Fibroblast of villous mesenchyme (primary cell): Measurements from ENCODE around the gene TRPM8. TPM values are rescaled to one million over a fixed set of nuclear protein-coding genes. Genes with fewer than 3 reads are reported as not detected.
A peak's percentile ranks its signal among the peaks of the same experiment; 100 is the strongest.

Experiments
- DNase-seq: peaks from one replicate; pipeline ENCODE4 v3.0.0-alpha.2; 2010; ENCODE audit warnings: low read depth
- H3K4me3 ChIP-seq: 2 replicates; pipeline ENCODE4 v1.5.1; 2011; ENCODE audit warnings: low read depth, mild to moderate bottlenecking, low read length
- total RNA-seq: library from RNA; depleted of rRNA; stranded (reverse); fragments of >200 nt; gene quantifications from 2 replicates; pipeline ENCODE4 v1.2.3, GENCODE V29; 2012
- TF ChIP-seq, protein P1 (sequence below): IDR thresholded peaks from 2 replicates; pipeline ENCODE4 v1.5.1; 2012; ENCODE audit warnings: low read depth, mild to moderate bottlenecking, low read length; ENCODE audit not compliant: insufficient read depth

Gene TRPM8
- total RNA-seq, 1 donor: not detected

DNA sequence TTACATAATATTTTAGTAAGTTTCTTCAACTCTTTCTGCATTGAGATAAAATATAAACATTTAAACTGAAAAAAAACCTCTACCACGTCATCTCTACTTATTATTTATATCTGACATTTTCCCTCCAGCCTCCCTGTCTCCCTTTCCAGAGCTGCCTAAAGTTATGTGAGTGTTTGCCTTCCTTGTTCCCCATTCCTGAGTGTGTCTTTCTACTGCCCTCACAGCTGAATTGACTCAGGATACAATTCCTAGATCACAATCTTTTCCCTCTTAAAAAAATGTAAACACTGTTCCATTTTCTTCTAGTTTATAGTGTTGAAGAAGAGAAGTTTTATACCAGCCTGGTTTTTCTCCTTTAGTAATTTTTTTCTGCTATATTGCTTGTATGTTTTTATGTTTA, 5.3 kb downstream of the TRPM8 start:
- TF ChIP-seq, protein P1, sequence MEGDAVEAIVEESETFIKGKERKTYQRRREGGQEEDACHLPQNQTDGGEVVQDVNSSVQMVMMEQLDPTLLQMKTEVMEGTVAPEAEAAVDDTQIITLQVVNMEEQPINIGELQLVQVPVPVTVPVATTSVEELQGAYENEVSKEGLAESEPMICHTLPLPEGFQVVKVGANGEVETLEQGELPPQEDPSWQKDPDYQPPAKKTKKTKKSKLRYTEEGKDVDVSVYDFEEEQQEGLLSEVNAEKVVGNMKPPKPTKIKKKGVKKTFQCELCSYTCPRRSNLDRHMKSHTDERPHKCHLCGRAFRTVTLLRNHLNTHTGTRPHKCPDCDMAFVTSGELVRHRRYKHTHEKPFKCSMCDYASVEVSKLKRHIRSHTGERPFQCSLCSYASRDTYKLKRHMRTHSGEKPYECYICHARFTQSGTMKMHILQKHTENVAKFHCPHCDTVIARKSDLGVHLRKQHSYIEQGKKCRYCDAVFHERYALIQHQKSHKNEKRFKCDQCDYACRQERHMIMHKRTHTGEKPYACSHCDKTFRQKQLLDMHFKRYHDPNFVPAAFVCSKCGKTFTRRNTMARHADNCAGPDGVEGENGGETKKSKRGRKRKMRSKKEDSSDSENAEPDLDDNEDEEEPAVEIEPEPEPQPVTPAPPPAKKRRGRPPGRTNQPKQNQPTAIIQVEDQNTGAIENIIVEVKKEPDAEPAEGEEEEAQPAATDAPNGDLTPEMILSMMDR: no peak
- no peak overlapping the region for H3K4me3 ChIP-seq
- peak; percentile 49 for DNase-seq

DNA sequence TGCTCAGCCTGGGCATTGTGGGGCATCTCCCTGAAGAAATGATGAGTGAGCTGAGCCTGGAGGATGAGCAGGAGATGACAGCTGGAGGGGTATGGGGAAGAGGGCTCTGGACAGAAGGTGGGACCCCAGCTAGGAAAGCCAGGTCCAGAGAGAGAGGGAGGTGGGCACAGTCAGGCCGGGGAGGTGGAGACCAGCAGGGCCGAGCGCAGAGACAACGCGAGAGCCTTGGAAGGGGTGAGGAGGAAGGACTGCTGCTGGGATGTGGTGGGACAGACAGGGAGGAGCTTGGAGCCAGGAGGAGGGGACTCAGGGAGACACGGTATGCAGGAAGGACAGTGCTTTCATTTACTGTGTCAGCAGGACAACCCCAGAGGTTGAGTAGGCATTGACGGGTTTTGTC, 8.2 kb downstream of the TRPM8 start:
- no peak overlapping the region for H3K4me3 ChIP-seq
- TF ChIP-seq, protein P1: no peak
- DNase-seq: no peak

DNA sequence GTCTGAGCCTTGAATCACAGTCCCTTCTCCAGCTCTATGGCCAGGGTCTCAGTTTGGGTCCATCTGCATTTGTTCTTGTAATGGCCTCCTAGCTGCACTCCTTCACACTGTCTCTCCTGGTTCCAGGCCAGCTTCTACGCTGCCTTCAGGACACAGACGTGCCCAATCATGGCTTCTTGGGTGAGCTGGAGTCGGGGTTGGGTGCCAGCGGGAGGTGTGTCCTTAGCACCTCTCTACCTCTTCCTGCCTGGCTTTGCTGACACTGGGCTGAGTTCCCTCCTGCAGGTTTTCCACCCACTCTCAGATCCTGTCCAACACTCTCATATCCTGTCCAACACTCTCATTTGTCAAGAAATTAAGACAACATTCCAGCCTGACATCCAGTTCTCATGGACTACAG, 9.6 kb downstream of the TRPM8 start:
- TF ChIP-seq, protein P1: no peak
- H3K4me3 ChIP-seq: no peak overlapping the region
- no peak for DNase-seq

DNA sequence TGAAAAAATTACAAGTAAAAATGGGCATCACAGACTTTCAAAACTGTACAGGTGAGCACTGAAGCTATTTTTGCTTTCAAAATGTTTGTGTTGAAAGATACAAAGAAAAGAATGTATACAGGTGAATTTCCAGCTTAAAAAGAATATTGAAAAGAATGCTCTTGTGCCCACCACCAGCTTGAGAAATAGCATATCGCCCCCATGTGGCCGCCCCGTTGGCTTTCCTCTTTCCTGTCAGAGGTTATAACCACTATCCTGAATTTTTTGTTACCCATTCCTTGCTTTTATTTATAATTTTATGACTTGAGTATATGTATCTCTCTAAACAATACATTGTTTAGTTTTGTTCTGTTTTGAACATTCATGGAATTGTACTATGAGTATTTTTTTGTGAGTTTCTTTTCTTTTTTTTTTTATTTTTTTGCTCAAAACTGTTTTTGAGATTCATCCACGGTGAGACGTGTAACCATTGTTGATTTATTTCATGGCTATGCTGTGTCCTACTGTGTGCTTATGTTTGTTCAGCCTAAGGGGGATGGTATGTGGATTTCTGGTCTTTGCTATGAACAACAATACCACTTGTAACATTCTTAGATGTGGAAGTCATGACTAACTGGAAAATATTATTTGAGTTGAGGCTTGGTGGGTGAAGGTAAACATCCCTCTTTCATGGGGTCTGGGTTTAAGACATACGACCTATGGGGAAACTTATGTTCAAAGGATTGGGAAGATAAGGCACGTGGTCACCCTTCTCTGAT, 11.6 kb downstream of the TRPM8 start:
- TF ChIP-seq, protein P1: peak; percentile 52
- DNase-seq: peak; percentile 29
- H3K4me3 ChIP-seq: no peak overlapping the region

DNA sequence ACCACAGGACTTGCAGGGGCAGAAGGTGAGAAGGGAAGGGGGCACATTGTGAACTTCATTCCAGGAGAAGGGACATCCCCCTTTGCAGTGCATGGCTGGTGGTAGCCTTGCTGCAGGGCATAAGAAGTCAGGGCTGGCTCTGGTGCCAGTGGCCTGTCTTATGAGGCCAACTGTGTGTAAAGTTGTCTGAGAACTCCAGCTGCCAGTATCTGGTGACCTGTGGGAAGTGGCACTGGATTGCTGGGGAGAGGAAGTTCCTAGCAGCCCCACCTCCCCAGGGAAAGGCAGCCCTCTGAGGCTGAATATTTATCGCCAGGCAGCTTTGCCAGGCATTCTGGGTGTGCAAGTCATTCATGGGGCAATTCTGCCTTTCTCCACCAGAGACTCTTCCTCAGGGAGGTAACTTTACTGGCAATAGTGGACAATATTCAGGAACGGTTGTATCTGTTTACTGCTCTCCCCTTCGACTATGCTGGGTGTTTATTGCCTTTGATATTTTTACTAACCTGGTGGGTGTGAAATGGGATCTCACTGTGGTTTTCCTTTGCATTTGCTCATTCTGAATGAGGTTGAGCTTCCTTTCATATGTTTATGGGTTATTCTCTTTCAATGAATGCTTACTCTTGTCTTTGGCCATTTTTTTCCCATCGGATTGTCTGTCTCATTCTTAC, 12.3 kb downstream of the TRPM8 start:
- no peak for DNase-seq
- TF ChIP-seq, protein P1: no peak
- H3K4me3 ChIP-seq: no peak overlapping the region

DNA sequence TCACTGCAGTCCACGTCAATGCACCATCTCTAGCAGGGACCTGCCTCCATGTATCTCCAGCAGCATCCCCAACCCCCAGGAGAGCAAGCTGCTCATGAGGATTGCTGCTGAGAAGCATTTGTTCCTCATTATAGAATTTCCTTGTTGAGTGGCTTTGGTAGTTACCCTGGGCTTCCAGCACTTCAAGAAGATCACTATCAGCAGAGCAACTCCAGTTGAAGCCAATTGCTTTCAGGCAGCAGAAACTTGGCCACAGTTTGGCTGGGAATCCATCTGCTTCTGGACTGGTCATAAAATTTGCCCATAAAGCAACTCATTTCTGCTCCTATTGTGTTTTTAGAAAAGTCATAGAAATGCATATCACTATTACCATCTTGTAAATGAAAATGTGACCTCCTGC, 17.4 kb downstream of the TRPM8 start:
- DNase-seq: no peak
- TF ChIP-seq, protein P1: no peak

DNA sequence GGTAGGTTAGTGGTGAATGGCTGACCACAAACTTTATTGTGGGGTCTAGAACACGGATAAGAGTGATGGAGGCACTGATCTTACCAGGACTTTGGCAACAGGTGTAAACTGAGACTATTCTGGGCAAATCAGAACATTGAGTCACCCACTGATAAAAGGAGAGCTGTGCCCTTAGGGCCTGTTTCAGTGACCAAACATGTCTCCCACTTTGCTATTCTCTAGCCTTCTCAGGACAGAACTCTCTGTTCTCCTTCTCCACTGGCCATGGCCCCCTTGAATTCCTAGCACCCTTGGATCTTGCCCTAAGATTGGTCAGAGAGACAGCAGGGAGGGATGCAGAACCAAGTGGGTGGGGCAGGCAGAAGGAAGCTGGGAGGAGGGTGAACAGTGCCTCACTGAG, 18.3 kb downstream of the TRPM8 start:
- H3K4me3 ChIP-seq: no peak overlapping the region
- DNase-seq: no peak
- TF ChIP-seq, protein P1: no peak

More for the DNA sequence above, 17.4 kb downstream of the TRPM8 start:
- H3K4me3 ChIP-seq: no peak overlapping the region
